Mucosa of stomach (tissue), 1 donor: ENCODE results near the gene PLXNB3.

ENCODE experiments used
- H3K27me3 ChIP-seq: one replicate; pipeline ENCODE4 v1.7.0; 2013; ENCODE audit warnings: mild to moderate bottlenecking, low read length; ENCODE audit not compliant: control insufficient read depth, insufficient read depth
- H3K36me3 ChIP-seq: one replicate; pipeline ENCODE4 v1.7.0; 2013; ENCODE audit warnings: low read length; ENCODE audit not compliant: control insufficient read depth, insufficient read depth
- H3K4me1 ChIP-seq: one replicate; pipeline ENCODE4 v1.7.0; 2013; ENCODE audit warnings: mild to moderate bottlenecking, low read length; ENCODE audit not compliant: control insufficient read depth, insufficient read depth
- H3K4me3 ChIP-seq: one replicate; pipeline ENCODE4 v1.7.0; 2013; ENCODE audit warnings: low read length
- H3K9ac ChIP-seq: one replicate; pipeline ENCODE4 v1.7.0; 2013; ENCODE audit warnings: mild to moderate bottlenecking, low read length, moderate library complexity
- H3K9me3 ChIP-seq: one replicate; pipeline ENCODE4 v1.7.0; 2013; ENCODE audit warnings: mild to moderate bottlenecking, low read length, moderate library complexity; ENCODE audit not compliant: control insufficient read depth
- donor health status: Pancreatic carcinoma.

PLXNB3 gene

DNA sequence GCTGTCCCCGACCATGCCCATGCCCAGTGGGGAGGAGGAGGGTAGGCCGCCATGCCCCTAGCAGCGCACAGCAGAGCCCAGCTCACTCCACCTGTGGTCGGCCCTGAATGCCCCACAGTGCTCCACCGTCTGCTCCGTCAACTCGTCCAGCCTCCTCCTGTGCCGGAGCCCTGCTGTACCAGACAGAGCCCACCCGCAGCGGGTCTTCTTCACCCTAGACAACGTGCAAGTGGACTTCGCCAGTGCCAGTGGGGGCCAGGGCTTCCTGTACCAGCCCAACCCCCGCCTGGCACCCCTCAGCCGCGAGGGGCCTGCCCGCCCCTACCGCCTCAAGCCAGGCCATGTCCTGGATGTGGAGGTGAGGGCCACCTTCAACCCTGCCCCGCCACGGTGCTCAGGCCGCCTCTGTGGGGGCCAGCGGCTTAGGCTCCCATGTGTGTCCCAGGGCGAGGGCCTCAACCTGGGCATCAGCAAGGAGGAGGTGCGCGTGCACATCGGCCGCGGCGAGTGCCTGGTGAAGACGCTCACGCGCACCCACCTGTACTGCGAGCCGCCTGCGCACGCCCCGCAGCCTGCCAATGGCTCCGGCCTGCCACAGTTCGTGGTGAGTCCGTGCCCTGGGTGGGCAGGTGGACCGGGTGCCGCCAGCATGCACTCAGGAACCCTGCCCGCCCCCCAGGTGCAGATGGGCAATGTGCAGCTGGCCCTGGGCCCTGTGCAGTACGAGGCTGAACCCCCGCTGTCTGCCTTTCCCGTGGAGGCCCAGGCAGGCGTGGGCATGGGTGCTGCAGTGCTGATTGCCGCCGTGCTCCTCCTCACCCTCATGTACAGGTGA, 9.9 kb downstream of the PLXNB3 start:
- H3K36me3 ChIP-seq = no peaks in the 10 kb centered on the region
- H3K4me3 ChIP-seq = no peak overlapping the region
- no peaks in the 10 kb centered on the region for H3K27me3 ChIP-seq
- no peaks in the 10 kb centered on the region for H3K9me3 ChIP-seq
- no peak overlapping the region for H3K9ac ChIP-seq
- H3K4me1 ChIP-seq = no peaks in the 10 kb centered on the region

DNA sequence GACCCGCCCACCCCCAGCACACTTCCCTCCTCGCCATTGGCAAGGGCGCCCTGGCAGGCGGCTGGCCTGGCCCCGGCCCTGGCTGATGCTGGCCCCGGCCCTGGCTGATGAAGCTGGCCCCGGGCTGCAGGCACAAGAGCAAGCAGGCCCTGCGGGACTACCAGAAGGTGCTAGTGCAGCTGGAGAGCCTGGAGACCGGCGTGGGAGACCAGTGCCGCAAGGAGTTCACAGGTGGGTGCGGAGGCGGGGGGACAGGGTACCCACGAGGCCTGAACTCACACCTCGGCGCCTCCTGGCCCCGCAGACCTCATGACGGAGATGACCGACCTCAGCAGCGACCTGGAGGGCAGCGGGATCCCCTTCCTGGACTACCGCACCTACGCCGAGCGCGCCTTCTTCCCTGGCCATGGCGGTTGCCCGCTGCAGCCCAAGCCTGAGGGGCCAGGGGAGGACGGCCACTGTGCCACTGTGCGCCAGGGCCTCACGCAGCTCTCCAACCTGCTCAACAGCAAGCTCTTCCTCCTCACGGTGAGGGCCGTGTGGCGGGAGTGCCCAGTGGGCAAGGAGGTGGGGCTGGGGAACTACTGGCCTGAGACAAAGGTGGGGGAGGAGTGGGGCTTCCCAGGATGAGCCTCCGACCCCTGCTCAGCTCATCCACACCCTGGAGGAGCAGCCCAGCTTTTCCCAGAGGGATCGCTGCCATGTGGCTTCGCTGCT, 10.7 kb downstream of the PLXNB3 start:
- Histone ChIP-seq H3K4me1 (no peaks in the 10 kb centered on the region), H3K4me3 (no peak overlapping the region), H3K36me3 (no peaks in the 10 kb centered on the region), H3K27me3 (no peaks in the 10 kb centered on the region), H3K9me3 (no peaks in the 10 kb centered on the region), H3K9ac (no peak overlapping the region)

DNA sequence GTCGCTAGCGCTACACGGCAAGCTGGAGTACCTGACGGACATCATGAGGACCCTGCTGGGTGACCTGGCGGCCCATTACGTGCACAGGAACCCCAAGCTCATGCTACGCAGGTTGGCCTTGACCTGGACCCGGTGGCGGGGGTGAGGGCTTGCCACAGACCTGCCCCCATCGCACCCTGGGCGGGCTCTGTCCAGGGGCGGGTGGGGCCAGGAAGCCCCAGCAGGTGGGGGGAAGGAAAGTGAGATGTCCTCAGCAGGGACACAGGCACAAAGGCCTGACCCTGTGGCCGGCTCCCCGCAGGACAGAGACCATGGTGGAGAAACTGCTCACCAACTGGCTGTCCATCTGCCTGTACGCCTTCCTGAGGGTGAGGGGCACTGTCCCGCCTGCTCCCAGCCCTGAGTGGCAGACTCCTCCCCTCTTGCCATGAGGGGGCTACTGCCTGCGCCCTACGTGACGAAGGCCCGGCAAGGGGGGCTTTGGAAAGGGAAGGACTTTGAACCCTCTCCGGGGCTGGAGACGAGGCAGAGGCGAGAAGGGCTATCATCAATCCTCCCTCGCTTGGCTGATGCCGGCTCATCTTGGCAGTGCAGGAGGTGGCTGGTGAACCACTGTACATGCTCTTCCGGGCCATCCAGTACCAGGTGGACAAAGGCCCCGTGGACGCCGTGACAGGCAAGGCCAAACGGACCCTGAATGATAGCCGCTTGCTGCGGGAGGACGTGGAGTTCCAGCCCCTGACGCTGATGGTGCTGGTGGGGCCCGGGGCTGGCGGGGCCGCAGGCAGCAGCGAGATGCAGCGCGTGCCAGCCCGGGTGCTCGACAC, 11.5 kb downstream of the PLXNB3 start:
- Histone ChIP-seq H3K4me1 (peaks cover 3% of the 10 kb centered on the region), H3K36me3 (no peaks in the 10 kb centered on the region), H3K4me3 (no peak overlapping the region), H3K9ac (no peak overlapping the region), H3K9me3 (no peaks in the 10 kb centered on the region), H3K27me3 (no peaks in the 10 kb centered on the region)

GRCh38 chrX:153776120-153776599, 12.1 kb downstream of the PLXNB3 start:
- Histone ChIP-seq H3K9ac (no peak overlapping the region), H3K4me1 (peaks cover 7% of the 10 kb centered on the region), H3K9me3 (no peaks in the 10 kb centered on the region), H3K4me3 (no peak overlapping the region), H3K27me3 (no peaks in the 10 kb centered on the region), H3K36me3 (no peaks in the 10 kb centered on the region)

DNA sequence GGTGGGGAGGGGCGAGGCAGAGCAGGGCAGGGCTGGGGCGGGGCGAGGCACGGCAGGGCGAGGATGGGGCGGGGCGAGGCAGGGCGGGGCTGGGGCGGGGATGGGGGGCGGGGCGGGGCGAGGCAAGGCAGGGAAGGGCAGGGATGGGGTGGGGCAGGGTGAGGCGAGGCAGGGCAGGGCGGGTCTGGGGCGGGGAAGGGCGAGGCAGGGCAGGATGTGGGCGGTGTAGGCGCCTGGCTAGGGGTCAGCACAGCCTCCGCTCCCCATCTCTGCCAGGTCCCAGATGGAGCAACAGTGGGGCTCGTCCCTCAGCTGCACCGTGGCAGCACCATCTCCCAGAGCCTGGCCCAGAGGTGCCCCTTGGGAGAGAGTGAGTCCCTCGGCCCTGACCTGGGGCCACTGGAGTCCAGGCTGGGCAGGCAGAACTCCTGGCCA, 12.6 kb downstream of the PLXNB3 start:
- H3K9ac ChIP-seq = no peak overlapping the region
- H3K4me3 ChIP-seq = no peak overlapping the region
- H3K36me3 ChIP-seq = no peaks in the 10 kb centered on the region

DNA sequence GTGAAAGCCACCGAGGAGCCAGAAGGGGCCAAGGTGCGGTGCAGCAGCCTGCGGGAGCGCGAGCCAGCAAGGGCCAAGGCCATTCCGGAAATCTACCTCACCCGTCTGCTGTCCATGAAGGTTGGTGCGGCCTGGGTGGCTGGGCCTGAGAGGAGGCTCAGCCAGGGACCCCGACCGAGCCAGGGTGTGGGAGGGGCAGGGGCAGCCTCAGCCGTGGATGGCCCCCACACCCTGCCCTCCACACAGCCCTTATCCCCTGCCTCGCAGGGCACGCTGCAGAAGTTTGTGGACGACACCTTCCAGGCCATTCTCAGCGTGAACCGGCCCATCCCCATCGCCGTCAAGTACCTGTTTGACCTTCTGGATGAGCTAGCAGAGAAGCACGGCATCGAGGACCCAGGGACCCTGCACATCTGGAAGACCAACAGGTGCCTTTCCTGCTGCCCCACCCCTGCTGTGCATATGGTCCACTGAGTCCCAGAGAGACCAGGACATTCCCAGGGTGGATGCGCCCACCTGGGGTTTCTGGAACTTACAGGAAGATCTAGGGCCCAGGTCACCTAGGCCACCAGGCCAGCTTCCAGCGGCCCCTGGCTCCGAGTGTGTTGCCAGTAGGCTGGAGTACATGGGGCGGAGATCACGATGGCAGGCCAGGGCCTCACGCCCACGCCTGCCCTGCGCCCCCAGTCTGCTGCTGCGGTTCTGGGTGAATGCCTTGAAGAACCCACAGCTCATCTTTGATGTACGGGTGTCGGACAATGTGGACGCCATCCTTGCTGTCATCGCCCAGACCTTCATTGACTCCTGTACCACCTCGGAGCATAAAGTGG, 13.4 kb downstream of the PLXNB3 start:
- Histone ChIP-seq H3K4me1 (peaks cover 12% of the 10 kb centered on the region), H3K4me3 (no peak overlapping the region), H3K36me3 (no peaks in the 10 kb centered on the region), H3K9ac (no peak overlapping the region), H3K9me3 (no peaks in the 10 kb centered on the region), H3K27me3 (no peaks in the 10 kb centered on the region)

More for the DNA sequence above, 12.6 kb downstream of the PLXNB3 start:
- Histone ChIP-seq H3K4me1 (peaks cover 9% of the 10 kb centered on the region), H3K27me3 (no peaks in the 10 kb centered on the region), H3K9me3 (no peaks in the 10 kb centered on the region)

- Histone ChIP-seq H3K27me3 (no peaks in the 10 kb centered on the region), H3K36me3 (no peaks in the 10 kb centered on the region), H3K4me1 (peaks cover 12% of the 10 kb centered on the region), H3K4me3 (no peak overlapping the region), H3K9ac (no peak overlapping the region), H3K9me3 (no peaks in the 10 kb centered on the region)
These were observed 14.1 kb downstream of the PLXNB3 start for GRCh38 chrX:153778181-153778580.

GRCh38 chrX:153778684-153779101, 14.6 kb downstream of the PLXNB3 start:
- H3K4me3 ChIP-seq = no peak overlapping the region
- H3K9ac ChIP-seq = no peak overlapping the region
- H3K36me3 ChIP-seq = no peaks in the 10 kb centered on the region
- H3K27me3 ChIP-seq = no peaks in the 10 kb centered on the region
- H3K4me1 ChIP-seq = peaks cover 12% of the 10 kb centered on the region
- H3K9me3 ChIP-seq = no peaks in the 10 kb centered on the region

DNA sequence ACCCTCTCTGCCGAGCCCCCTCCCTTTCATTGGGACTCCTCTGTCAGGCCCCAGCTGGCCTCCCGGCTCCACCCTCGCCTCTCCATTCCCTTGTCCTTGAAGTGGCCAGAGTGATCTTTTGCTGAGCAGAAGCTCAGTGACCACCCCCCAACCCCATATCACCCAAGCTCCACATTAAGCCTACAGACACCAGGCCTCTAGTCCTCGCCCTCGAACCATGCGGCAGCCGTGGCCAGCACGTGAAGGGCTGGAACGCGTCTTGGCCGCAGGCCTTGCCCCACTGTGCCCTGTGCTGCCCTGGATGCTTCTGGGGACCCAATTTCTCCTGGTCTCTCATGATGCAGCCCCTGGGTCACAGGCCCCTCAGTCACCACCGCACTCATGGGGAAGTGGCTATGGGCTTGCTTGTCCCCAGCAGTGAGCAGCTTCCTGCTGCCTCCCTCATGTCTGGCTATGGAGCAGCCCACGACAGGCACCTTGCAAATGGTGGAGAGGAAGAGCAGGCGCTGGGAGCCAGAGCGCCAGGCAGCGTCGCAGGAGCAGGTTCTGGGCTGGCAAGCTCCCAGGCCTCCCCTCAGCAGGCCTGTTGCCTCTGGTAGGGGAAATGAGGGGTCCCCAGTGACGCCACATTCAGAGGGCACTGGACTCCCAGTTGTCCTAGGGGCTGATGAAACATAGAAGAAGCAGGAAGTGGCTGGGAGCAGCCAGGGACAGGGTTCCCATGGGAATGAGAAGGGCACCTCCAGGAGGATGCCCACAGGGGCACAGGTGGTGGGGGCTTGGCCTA, 16.0 kb downstream of the PLXNB3 start:
- H3K27me3 ChIP-seq = no peaks in the 10 kb centered on the region
- no peaks in the 10 kb centered on the region for H3K9me3 ChIP-seq
- no peak overlapping the region for H3K4me3 ChIP-seq
- H3K9ac ChIP-seq = no peak overlapping the region
- H3K4me1 ChIP-seq = peaks cover 12% of the 10 kb centered on the region
- H3K36me3 ChIP-seq = no peaks in the 10 kb centered on the region

DNA sequence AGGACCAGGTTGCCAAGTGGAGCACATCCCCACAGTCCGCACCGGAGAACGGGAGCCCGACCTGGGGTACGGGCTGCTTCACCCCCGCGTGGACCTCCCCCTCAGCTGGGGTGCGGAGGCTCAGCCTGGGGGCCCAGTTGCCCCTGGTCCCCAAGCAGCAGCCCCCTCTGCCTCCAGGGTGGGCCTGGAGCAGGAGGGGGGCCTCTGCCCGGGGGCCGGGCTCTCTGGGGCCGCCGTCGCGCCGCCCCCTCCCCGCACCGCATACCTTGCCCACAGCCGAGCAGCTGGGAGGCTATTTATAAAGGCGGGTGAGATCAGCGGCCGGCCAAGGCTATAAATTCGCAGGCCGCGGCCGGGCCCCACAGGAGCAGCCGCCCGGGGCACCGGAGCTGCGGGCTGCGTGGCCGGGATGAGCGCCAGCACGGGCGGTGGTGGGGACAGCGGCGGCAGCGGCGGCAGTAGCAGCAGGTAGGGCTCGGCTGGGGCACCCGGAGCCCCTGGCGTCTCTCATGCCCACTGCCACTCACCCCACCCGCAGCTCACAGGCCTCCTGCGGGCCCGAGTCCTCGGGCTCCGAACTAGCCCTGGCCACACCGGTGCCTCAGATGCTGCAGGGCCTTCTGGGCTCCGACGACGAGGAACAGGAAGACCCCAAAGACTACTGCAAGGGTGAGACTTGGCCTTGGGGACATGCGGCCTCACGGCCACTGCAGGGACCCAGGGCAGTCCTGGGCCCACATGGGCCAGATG, 16.8 kb downstream of the PLXNB3 start, which contains the start of gene SRPK3:
Gene SRPK3 (plus strand): TSS at position 364 of the 750 bp plus-strand sequence. CDS start 46 bp downstream, at position 410.
- H3K9ac ChIP-seq = no peak within 1 kb of the TSS
- no peak within 1 kb of the TSS for H3K4me3 ChIP-seq
- peaks cover 12% of the 10 kb centered on the region for H3K4me1 ChIP-seq
- H3K9me3 ChIP-seq = no peaks in the 10 kb centered on the region
- no peaks in the 10 kb centered on the region for H3K36me3 ChIP-seq
- no peaks in the 10 kb centered on the region for H3K27me3 ChIP-seq
